Skin epidermis (tissue), 12 donors: Measurements from ENCODE around the gene KPNA5.

ENCODE experiments used
- H3K27ac ChIP-seq, 21 experiments: fragments of 200-600 bp; sonication (generic) in 11 of 21; one replicate each; pipeline ENCODE4 v1.5.0; 2020; ENCODE audit warnings: mild to moderate bottlenecking in 3 of 21, inconsistent platforms in 2 of 21, moderate library complexity in 2 of 21
- H3K4me3 ChIP-seq, 7 experiments: fragments of 200-600 bp; sonication (generic) in 2 of 7; one replicate each; pipeline ENCODE4 v1.5.0; 2020; ENCODE audit warnings: inconsistent platforms in 2 of 7, mild to moderate bottlenecking in 2 of 7, moderate library complexity in 1 of 7

The KPNA5 gene

DNA sequence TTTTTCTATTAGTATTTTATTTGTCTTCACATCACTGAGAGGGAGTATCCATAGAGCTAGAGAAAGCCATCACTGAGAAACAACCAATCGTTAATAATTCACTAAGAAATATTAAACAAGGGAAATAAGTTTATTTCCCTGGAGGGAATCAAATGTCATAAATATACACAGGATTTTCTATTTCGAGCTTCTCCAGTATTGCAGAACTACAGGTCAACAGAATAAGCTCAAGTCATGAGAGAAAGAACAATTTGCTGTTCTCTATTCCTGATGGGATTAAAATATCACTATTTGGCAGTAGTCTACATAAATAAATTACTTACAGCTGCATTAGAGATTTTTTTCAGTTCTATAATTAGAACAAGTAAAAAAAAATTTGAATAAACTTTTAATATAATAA lies 86.7 kb downstream of the KPNA5 start:
- Histone ChIP-seq H3K27ac (no peak overlapping the region), H3K4me3 (no peak overlapping the region)

DNA sequence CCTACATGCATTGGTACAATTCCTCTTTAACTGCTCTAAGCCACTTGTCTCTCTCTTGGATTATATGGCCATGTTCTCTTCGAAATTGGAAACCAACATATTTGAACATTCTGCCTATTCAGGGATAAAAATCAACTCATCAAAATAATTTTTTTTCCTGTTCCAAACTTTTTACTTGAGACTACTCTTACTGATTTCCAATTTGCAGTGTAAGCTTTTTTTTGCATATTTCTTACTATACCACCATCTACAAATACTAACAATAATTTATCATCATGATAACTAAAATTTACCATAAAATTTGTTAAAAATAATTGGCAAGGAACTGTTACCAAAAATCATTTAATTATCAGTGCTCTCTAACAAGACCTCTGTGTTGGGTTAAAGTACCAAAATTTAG lies 91.4 kb downstream of the KPNA5 start:
- Histone ChIP-seq H3K4me3 (no peak overlapping the region), H3K27ac (no peak overlapping the region)

DNA sequence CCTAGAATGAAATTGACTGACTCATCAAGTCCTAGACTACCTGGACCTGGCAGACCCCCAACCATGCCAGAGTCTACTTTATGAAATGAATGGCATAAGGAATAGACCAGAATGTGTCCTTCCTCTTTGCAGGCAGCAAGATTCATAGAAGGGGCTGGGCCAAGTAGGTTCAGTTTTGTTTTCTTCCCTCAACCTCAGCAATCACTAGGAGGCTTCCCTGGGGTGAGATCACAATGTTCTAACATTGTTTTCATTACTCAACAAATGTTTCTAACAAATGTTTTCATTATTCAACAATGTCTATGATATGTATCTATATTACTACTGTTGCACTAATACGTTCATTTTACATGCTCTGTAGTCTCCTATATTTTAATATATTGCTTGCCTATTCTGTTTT lies 92.9 kb downstream of the KPNA5 start:
- no peak overlapping the region for H3K27ac ChIP-seq
- H3K4me3 ChIP-seq: no peak overlapping the region

DNA sequence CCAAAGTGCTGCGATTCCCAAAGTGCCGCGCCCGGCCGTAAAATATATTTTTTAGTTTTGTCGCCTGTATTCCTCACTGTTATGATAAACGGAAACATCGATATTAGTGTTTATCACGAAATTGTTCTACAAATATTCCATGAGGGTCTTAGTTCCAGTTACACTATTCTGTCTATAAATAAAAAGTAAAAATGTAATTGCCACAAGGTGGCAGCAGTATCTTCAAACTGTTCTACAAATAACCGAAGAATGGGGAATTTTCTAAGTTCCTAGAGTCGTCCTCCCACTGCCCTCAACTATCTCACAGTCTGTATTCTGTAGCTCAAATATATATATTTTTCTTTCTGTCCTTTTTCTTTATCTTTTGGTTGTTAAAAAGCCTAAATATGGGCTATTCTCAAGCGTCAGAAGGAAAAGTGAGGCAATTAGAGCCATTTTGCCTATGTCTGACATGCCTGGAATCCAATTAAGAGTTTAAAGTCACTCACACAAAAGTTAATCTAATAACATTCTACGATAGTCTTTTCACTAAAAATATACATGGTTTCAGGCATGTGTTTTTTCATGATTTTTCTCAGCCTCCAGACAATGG lies 98.7 kb downstream of the KPNA5 start:
- H3K27ac ChIP-seq: no peak overlapping the region
- no peak overlapping the region for H3K4me3 ChIP-seq

DNA sequence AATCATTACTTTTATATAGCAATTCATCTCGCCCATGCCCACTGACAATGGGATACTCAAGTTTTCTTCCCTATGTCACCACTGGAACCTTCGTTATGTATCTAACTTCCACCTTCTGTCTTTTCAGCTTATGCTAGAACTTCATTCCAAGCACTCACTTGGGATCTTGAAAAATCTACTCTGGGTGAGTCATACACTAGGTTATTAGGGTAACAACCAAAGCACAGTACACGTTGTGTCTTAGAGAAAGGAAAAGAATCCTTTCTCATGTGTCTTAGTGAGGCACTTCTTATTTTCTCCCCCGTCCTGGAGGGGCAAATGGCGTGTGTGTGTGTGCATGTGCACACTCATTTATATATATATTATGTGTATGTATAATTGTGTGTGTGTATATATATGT lies 102.8 kb downstream of the KPNA5 start:
- no peak overlapping the region for H3K4me3 ChIP-seq

More for the DNA sequence above, 102.8 kb downstream of the KPNA5 start:
- H3K27ac ChIP-seq: no peak overlapping the region
